H9 (cell line): Measurements from ENCODE around the gene ITPK1. TPM values are rescaled to one million over a fixed set of nuclear protein-coding genes. Genes with fewer than 3 reads are reported as not detected.

Experiments used
- DNase-seq: peaks from one replicate; pipeline ENCODE4 v3.0.0-alpha.2; 2017
- H2AFZ ChIP-seq: one replicate; pipeline ENCODE4 v1.6.1; 2013; ENCODE audit warnings: mild to moderate bottlenecking, low read length, control low read depth, moderate library complexity
- H2AK5ac ChIP-seq: 2 replicates; pipeline ENCODE4 v1.6.1; 2013; ENCODE audit warnings: low read length, control low read depth, mixed read lengths; ENCODE audit not compliant: insufficient read length
- H2BK120ac ChIP-seq: one replicate; pipeline ENCODE4 v1.6.1; 2013; ENCODE audit warnings: low read depth, mild to moderate bottlenecking, low read length, control low read depth, inconsistent platforms; ENCODE audit not compliant: poor library complexity, severe bottlenecking
- H2BK12ac ChIP-seq: 2 replicates; pipeline ENCODE4 v1.6.1; 2013; ENCODE audit warnings: low read length, control low read depth, mixed read lengths, low read depth; ENCODE audit not compliant: insufficient read length
- H2BK15ac ChIP-seq: 2 replicates; pipeline ENCODE4 v1.6.1; 2013; ENCODE audit warnings: low read depth, low read length, control low read depth
- H2BK20ac ChIP-seq: one replicate; pipeline ENCODE4 v1.6.1; 2013; ENCODE audit warnings: low read depth, mild to moderate bottlenecking, low read length, control low read depth, inconsistent platforms; ENCODE audit not compliant: poor library complexity, severe bottlenecking
- H2BK5ac ChIP-seq: 2 replicates; pipeline ENCODE4 v1.6.1; 2013; ENCODE audit warnings: low read length, control low read depth, mixed read lengths; ENCODE audit not compliant: insufficient read length
- H3K14ac ChIP-seq: 2 replicates; pipeline ENCODE4 v1.6.1; 2013; ENCODE audit warnings: low read length, control low read depth; ENCODE audit not compliant: insufficient read depth
- H3K18ac ChIP-seq: 2 replicates; pipeline ENCODE4 v1.6.1; 2013; ENCODE audit warnings: low read depth, mild to moderate bottlenecking, mixed read lengths, low read length, control low read depth; ENCODE audit not compliant: insufficient read length
- H3K23ac ChIP-seq: 2 replicates; pipeline ENCODE4 v1.6.1; 2013; ENCODE audit warnings: low read length, control low read depth, mixed read lengths, low read depth; ENCODE audit not compliant: insufficient read length
- H3K23me2 ChIP-seq: 2 replicates; pipeline ENCODE4 v1.6.1; 2013; ENCODE audit warnings: low read depth, mild to moderate bottlenecking, mixed read lengths, low read length, control low read depth; ENCODE audit not compliant: insufficient read length, poor library complexity, severe bottlenecking
- H3K27ac ChIP-seq: 2 replicates; pipeline ENCODE4 v1.5.1; 2013; ENCODE audit warnings: low read length, control low read depth, mixed read lengths, low read depth; ENCODE audit not compliant: insufficient read length
- H3K27me3 ChIP-seq: 2 replicates; pipeline ENCODE4 v1.6.1; 2013; ENCODE audit warnings: low read length, control low read depth, inconsistent platforms; ENCODE audit not compliant: insufficient read depth
- H3K4ac ChIP-seq: 2 replicates; pipeline ENCODE4 v1.6.1; 2013; ENCODE audit warnings: low read depth, mild to moderate bottlenecking, control low read depth, inconsistent platforms, low read length, moderate library complexity
- H3K4me1 ChIP-seq: 2 replicates; pipeline ENCODE4 v1.6.1; 2013; ENCODE audit warnings: low read length, control low read depth, inconsistent platforms; ENCODE audit not compliant: insufficient read depth
- H3K4me2 ChIP-seq: 2 replicates; pipeline ENCODE4 v1.6.1; 2013; ENCODE audit warnings: low read length, control low read depth, mixed read lengths; ENCODE audit not compliant: insufficient read length, insufficient read depth
- H3K56ac ChIP-seq: 2 replicates; pipeline ENCODE4 v1.6.1; 2013; ENCODE audit warnings: low read depth, mild to moderate bottlenecking, mixed read lengths, low read length, control low read depth; ENCODE audit not compliant: insufficient read length
- H3K79me1 ChIP-seq: 2 replicates; pipeline ENCODE4 v1.6.1; 2013; ENCODE audit warnings: low read depth, mild to moderate bottlenecking, moderate library complexity, low read length, control low read depth, inconsistent platforms; ENCODE audit not compliant: insufficient read depth, poor library complexity, severe bottlenecking
- H3K79me2 ChIP-seq: 2 replicates; pipeline ENCODE4 v1.6.1; 2013; ENCODE audit warnings: low read length, control low read depth, inconsistent platforms; ENCODE audit not compliant: insufficient read depth
- H3K9ac ChIP-seq: 2 replicates; pipeline ENCODE4 v1.6.1; 2013; ENCODE audit warnings: low read length, control low read depth, mixed read lengths; ENCODE audit not compliant: insufficient read length; ENCODE audit errors: extremely low read depth
- H3K9me3 ChIP-seq: one replicate; pipeline ENCODE4 v1.6.1; 2013; ENCODE audit warnings: low read depth, low read length, inconsistent platforms; ENCODE audit not compliant: control insufficient read depth
- H3T11ph ChIP-seq: one replicate; pipeline ENCODE4 v1.6.1; 2013; ENCODE audit warnings: mild to moderate bottlenecking, low read length, control low read depth, inconsistent platforms
- H4K20me1 ChIP-seq: one replicate; pipeline ENCODE4 v1.6.1; 2013; ENCODE audit not compliant: control insufficient read depth, insufficient read length, insufficient read depth
- H4K5ac ChIP-seq: 2 replicates; pipeline ENCODE4 v1.6.1; 2013; ENCODE audit warnings: low read depth, mild to moderate bottlenecking, mixed read lengths, low read length, control low read depth; ENCODE audit not compliant: insufficient read length
- H4K8ac ChIP-seq: replicated peaks from 2 replicates; pipeline ENCODE4 v1.6.1; 2013; ENCODE audit warnings: low read length, control low read depth, mixed read lengths, low read depth; ENCODE audit not compliant: insufficient read length
- H4K91ac ChIP-seq: 2 replicates; pipeline ENCODE4 v1.6.1; 2013; ENCODE audit warnings: low read depth, mild to moderate bottlenecking, moderate library complexity, mixed read lengths, low read length, control low read depth; ENCODE audit not compliant: insufficient read length
- H3K27ac Mint-ChIP-seq, 3 experiments: 2 replicates in 2 of 3; 3 replicates in 1 of 3; pipeline ENCODE4 v1.8.0; 2020 to 2021; ENCODE audit warnings: mixed read lengths in 3 of 3, mild to moderate bottlenecking in 1 of 3, moderate library complexity in 1 of 3
- H3K27me3 Mint-ChIP-seq: 2 replicates; pipeline ENCODE4 v1.8.0; 2021; ENCODE audit warnings: low read depth, mild to moderate bottlenecking, moderate library complexity, mixed read lengths
- H3K36me3 Mint-ChIP-seq, 3 experiments: 2 replicates in 2 of 3; 3 replicates in 1 of 3; pipeline ENCODE4 v1.8.0; 2020 to 2021; ENCODE audit warnings: low read depth in 3 of 3, mixed read lengths in 3 of 3; ENCODE audit not compliant: insufficient read depth in 1 of 3
- H3K4me1 Mint-ChIP-seq, 2 experiments: 2 replicates each; pipeline ENCODE4 v1.8.0; 2020; ENCODE audit warnings: mixed read lengths in 2 of 2
- H3K4me3 Mint-ChIP-seq, 2 experiments: 2 replicates in 1 of 2; 3 replicates in 1 of 2; pipeline ENCODE4 v1.8.0; 2020 to 2021; ENCODE audit warnings: mild to moderate bottlenecking in 2 of 2, mixed read lengths in 2 of 2, moderate library complexity in 1 of 2
- H3K9me3 Mint-ChIP-seq, 2 experiments: 2 replicates in 1 of 2; 3 replicates in 1 of 2; pipeline ENCODE4 v1.8.0; 2020; ENCODE audit warnings: mild to moderate bottlenecking in 2 of 2, mixed read lengths in 2 of 2, moderate library complexity in 1 of 2
- CTCF ChIP-seq: fragments of 200-600 bp; sonication (generic); conservative IDR thresholded peaks from 3 replicates; pipeline ENCODE4 v1.8.0; 2021; ENCODE audit warnings: antibody characterized with exemption, mild to moderate bottlenecking
- WGBS: extraction: QIAGEN DNeasy Blood & Tissue Kit; methylation state at CpG from one replicate; pipeline ENCODE4 v1.1.7; 2013; ENCODE audit warnings: missing lambda C conversion rate, low lambda C conversion rate, mixed read lengths; ENCODE audit not compliant: insufficient read length; ENCODE audit errors: extremely low coverage; 5-methylcytosine and 5-hydroxymethylcytosine counted together
- total RNA-seq: library from RNA; stranded (reverse); gene quantifications from 2 replicates; pipeline ENCODE4 v1.2.1, GENCODE V29; 2021

ITPK1 gene
- total RNA-seq, 1 experiment from 2014 or later: 92.7 TPM

GRCh38 chr14:92958373-92959188, 157.1 kb downstream of the ITPK1 start:
- Histone ChIP-seq H2BK120ac (no peak overlapping the region), H3K9ac (no peak overlapping the region), H3K56ac (no peak overlapping the region), H3K23ac (no peak overlapping the region), H3K18ac (no peak overlapping the region), H4K91ac (no peak overlapping the region), H3K79me2 (no peaks in the 10 kb centered on the region), H3K23me2 (no peaks in the 10 kb centered on the region), H2AFZ (no peak overlapping the region), H3K79me1 (no peaks in the 10 kb centered on the region), H3K14ac (no peak overlapping the region), H4K20me1 (no peaks in the 10 kb centered on the region), H4K5ac (no peak overlapping the region), H3K4me2 (no peak overlapping the region), H2BK5ac (no peak overlapping the region), H3K4ac (no peak overlapping the region), H3K27ac (no peak overlapping the region), H4K8ac (no peak overlapping the region), H2BK12ac (no peak overlapping the region), H2BK15ac (no peak overlapping the region), H2AK5ac (no peak overlapping the region), H3K27me3 (no peaks in the 10 kb centered on the region), H3K4me1 (no peaks in the 10 kb centered on the region), H3T11ph (no peak overlapping the region), H3K9me3 (no peaks in the 10 kb centered on the region), H2BK20ac (no peak overlapping the region)
- WGBS: no CpG with 5 or more reads among the region's 22 CpGs
- H3K36me3 Mint-ChIP-seq: peaks cover 15 to 33% (median 27%) of the 10 kb centered on the region in 3 experiments; a peak in 6 of 7 replicates
- H3K27ac Mint-ChIP-seq: peak overlapping the region in 1 of 3 experiments; percentile 62; a peak in 2 of 7 replicates
- H3K9me3 Mint-ChIP-seq: no peaks in the 10 kb centered on the region; a peak in 1 of 5 replicates
- DNase-seq: no peak
- no peaks in the 10 kb centered on the region for H3K27me3 Mint-ChIP-seq
- H3K4me3 Mint-ChIP-seq: no peak overlapping the region
- H3K4me1 Mint-ChIP-seq: peaks cover 17% of the 10 kb centered on the region in 2 experiments
- TF ChIP-seq CTCF: no peak
